ENCODE data around the gene HEXA. TPM values are rescaled to one million over a fixed set of nuclear protein-coding genes. Genes with fewer than 3 reads are reported as not detected.
A peak's percentile ranks its signal among the peaks of the same experiment; 100 is the strongest.

HEXA gene
- total RNA-seq, 1 donor from 2014 or later, result 82.7 TPM

DNA sequence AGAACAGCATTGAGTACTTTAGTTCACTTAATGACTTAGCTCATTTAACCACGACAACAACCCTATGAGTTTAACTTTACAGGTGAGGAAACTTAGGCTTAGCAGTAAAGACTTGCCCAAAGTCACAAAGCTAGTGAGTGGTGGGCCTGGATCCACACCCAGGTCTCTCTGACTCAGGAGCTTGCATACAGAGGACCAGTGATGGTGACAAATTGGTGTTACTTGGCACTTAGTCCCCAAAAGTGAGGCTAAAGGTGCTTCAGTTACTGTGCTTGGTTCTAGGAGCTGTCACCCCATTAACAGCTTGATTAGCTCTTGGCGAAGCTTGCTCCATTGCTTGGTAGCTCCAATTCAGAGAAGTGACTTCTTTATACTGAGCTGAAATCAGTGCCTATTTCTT lies 61.9 kb downstream of the HEXA start:
- no peak for DNase-seq (ENCODE audit: low read depth)
- TF ChIP-seq, protein P1, sequence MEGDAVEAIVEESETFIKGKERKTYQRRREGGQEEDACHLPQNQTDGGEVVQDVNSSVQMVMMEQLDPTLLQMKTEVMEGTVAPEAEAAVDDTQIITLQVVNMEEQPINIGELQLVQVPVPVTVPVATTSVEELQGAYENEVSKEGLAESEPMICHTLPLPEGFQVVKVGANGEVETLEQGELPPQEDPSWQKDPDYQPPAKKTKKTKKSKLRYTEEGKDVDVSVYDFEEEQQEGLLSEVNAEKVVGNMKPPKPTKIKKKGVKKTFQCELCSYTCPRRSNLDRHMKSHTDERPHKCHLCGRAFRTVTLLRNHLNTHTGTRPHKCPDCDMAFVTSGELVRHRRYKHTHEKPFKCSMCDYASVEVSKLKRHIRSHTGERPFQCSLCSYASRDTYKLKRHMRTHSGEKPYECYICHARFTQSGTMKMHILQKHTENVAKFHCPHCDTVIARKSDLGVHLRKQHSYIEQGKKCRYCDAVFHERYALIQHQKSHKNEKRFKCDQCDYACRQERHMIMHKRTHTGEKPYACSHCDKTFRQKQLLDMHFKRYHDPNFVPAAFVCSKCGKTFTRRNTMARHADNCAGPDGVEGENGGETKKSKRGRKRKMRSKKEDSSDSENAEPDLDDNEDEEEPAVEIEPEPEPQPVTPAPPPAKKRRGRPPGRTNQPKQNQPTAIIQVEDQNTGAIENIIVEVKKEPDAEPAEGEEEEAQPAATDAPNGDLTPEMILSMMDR (conservative IDR thresholded peaks at IDR 0.05; ENCODE audit: low read depth, low read length), result no peak
- H3K4me3 ChIP-seq (ENCODE audit: low read depth, low read length), result no peak overlapping the region

DNA sequence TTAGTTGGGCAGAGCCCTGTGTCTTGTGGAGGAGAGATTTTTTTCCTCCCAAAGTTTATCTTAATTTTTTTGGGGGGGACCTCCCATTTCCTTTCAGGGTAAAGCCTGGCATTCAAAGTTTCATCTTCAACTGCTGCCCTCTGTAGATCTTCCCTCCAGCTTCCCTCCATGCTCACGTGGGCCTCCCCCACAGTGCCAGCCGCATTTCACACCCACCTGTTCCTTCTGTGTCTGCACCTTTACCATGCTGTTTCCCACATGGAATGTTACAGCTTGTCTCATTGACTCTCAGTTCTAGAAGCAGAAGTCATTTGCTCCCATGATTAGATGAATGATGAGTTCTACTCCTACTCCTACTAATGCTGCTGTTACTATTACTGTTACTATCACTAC lies 62.4 kb downstream of the HEXA start:
- no peak for DNase-seq (ENCODE audit: low read depth)
- TF ChIP-seq, protein P1 (conservative IDR thresholded peaks at IDR 0.05; ENCODE audit: low read depth, low read length), result no peak

DNA sequence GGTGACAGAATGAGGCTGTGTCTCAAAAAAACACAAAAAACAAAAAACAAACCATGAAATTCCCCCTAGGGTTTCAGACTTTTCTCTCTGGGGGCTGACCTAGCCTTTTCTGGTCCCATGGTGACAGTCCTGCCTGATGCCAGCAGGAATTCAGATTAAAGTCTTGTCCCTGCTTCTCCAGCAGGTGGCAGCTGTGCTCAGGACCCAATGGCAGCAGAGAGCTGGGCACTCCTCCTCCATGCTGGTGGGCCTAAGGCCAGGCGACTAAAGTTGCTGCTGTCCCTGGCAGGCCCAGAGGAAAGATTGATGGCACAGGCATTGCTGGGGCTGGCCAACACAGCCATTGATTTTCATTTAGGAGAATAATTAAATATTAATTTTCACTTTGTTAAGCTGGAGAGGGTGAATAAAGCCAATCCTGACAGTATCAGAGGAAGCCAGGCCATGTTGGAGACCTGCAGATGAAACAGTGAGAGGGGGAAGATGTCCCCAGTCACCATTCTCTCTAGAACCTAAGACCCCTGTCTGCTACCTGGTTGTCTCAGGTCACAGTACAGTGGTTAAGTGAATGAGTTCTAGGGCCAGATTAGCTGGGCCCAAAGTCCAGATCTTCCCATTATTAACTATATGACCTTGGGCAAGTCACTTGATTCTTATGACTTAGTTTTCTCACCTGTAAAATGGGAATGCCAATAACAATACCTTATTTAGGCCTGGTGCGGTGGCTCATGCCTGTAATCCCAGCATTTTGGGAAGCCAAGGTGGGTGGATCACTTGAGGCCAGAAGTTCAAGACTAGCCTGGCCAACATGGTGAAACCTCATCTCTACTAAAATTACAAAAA lies 63.0 kb downstream of the HEXA start:
- TF ChIP-seq, protein P1 (conservative IDR thresholded peaks at IDR 0.05; ENCODE audit: low read depth, low read length), result peak; percentile 83
- no peak overlapping the region for H3K4me3 ChIP-seq (ENCODE audit: low read depth, low read length)
- no peak for DNase-seq (ENCODE audit: low read depth)

More for the DNA sequence above, 62.4 kb downstream of the HEXA start:
- H3K4me3 ChIP-seq (ENCODE audit: low read depth, low read length), result no peak overlapping the region

DNA sequence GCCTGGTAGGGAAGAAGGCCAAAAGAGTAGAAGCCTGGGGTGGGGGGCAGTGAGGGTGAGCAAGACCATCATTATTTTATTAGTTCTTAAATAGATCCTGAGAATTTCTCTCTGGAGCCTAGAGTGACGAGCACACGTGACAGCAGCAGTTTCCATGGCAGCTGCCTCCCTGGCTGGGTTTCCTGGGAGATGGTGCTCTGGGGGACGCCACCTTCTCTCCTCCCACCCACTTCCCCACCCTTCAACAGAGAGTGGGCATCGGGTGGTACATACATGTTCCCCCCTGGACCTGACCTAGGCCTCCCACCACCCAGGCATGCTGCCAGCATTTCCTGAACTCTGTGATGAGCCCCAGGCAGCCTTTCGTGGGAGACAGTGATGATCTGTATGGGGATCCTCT lies 68.8 kb downstream of the HEXA start:
- no peak for DNase-seq (ENCODE audit: low read depth)
- no peak overlapping the region for H3K4me3 ChIP-seq (ENCODE audit: low read depth, low read length)
- TF ChIP-seq, protein P1 (conservative IDR thresholded peaks at IDR 0.05; ENCODE audit: low read depth, low read length), result no peak

DNA sequence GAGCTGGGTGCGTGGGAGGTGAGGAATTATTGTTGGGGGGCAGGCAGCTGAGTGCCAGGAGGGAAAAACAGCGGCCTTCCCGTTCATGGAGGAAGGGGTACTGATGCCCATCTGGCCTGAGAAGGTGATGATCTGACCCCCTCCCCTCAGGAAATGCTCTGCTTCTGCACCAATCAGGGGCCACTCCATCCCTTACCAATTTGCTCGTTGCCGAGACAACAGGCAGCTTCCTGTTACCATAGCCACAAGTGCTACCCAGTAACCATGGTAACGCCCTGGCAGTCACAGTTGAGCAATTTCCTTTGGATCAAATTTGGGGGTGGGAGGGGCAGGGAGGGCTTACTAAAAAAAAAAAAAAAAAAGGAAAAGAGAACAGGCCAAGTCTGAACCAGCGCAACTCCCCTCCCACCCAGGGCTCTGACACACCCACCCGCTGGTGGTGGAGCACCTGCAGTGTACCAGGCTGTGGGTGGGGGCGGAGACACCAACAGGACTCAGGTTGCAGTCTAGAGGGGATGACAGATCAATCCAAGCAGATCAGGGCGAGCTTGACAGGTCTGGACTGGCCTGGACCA lies 69.5 kb downstream of the HEXA start:
- TF ChIP-seq, protein P1 (conservative IDR thresholded peaks at IDR 0.05; ENCODE audit: low read depth, low read length), result no peak
- DNase-seq (ENCODE audit: low read depth), result no peak
- H3K4me3 ChIP-seq (ENCODE audit: low read depth, low read length), result no peak overlapping the region

DNA sequence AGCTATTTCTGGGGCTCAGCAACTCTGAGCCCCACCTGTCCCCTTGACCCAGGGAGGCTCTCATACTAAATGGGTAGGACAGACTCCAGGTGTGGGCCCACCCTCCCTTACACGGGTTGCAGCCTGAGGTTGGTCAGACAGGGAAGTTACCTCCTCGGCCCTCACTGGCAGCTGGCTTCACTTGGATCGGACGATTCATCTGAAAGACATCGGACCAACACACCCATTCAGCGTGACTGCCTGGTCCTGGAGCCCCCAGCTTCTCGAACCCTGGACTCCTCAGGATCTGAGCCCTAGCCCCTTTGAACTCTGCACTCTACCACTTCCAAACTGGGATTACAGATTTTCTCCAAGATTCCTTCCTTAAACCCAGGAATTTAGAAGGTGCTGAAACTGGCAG lies 71.2 kb downstream of the HEXA start:
- no peak for DNase-seq (ENCODE audit: low read depth)
- no peak overlapping the region for H3K4me3 ChIP-seq (ENCODE audit: low read depth, low read length)
- TF ChIP-seq, protein P1 (conservative IDR thresholded peaks at IDR 0.05; ENCODE audit: low read depth, low read length), result no peak
